Fibroblast of mammary gland (primary cell): ENCODE data around the gene RHBDL1.

Experiments
- DNase-seq: peaks from one replicate; pipeline ENCODE4 v3.0.0-alpha.2; 2010; ENCODE audit warnings: low read depth
- H3K4me3 ChIP-seq: 2 replicates; pipeline ENCODE4 v1.5.1; 2011; ENCODE audit warnings: low read depth, mild to moderate bottlenecking, low read length, moderate library complexity; ENCODE audit not compliant: control insufficient read depth
- TF ChIP-seq, protein P1 (sequence below): conservative IDR thresholded peaks from 2 replicates; pipeline ENCODE4 v1.5.1; 2011; ENCODE audit warnings: low read depth, low read length, inconsistent platforms; ENCODE audit not compliant: control insufficient read depth, insufficient read depth

The RHBDL1 gene

DNA sequence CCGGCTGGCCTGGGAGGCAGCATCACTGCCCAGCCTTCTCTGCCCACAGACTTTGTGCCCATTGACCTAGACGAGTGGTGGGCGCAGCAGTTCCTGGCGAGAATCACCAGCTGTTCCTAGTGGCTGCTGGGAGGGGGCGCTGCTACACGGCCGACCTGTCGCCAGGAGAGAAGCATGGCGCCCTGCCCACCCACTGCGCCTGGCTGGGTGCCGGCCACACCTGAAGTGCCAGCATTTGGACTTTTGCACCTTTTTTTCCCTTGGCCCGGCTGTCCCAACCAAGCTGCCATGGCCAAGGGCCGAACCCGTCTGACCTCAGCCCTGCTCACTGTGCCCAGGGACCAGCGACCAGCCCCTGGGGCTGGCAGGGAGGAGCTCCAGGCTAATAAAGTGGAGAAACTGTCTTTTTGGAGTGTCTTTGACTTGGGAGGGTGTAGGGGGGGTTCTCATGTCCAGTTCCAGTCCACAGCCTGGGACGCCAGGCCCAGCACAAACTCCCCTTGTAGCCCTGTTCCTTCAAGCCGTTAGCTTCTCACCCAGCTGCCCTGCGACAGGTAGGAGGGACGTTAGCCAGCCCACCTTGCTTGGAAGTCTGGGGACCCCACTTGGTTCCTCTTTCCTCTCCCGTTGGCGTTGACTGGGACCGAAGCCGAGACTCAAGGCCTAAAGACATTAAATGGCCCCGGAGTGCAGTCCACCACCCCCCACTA lies 27.2 kb upstream of the RHBDL1 start:
- TF ChIP-seq, protein P1, sequence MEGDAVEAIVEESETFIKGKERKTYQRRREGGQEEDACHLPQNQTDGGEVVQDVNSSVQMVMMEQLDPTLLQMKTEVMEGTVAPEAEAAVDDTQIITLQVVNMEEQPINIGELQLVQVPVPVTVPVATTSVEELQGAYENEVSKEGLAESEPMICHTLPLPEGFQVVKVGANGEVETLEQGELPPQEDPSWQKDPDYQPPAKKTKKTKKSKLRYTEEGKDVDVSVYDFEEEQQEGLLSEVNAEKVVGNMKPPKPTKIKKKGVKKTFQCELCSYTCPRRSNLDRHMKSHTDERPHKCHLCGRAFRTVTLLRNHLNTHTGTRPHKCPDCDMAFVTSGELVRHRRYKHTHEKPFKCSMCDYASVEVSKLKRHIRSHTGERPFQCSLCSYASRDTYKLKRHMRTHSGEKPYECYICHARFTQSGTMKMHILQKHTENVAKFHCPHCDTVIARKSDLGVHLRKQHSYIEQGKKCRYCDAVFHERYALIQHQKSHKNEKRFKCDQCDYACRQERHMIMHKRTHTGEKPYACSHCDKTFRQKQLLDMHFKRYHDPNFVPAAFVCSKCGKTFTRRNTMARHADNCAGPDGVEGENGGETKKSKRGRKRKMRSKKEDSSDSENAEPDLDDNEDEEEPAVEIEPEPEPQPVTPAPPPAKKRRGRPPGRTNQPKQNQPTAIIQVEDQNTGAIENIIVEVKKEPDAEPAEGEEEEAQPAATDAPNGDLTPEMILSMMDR = peak; percentile 29
- H3K4me3 ChIP-seq = peak overlapping the region; percentile 54
- no peak for DNase-seq

DNA sequence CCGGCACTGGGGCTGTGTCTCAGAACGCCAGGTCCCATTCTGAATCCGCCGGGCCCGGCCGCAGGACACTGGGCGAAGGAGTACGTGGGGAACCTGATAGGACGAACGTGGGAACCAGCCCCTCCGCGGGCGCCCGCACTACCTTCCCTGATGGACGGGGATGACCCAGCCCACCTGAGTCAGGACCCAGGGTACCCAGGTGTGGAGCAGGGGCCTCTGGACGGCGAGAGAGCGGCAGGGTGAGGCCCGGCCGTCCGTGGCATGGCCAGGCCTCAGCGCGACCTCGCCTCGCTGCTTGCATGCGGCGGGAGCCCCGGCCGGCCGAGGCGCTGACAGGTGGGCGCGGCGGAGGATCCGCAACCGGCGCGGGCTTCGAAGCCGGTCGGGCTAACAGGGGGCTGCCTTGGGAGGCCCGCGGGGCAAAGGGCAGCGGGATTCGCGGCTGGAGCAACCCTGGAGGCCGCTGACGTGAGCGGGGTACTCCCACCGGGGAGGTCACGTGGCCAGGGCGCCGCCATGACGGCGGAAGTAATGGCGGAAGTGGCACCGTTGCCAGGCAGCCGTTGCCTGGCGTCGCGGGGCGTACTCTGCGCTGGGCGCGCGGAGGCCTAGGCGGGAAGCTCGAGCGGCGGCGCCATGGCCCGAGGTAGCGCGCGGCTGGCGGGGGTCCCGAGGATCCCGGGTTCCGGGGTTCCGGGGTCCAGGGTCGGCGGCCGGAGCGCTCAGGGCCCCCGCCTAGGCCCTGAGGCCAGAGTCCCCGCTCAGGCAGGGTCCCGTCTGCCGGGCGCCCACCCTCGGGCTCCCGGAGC lies 26.5 kb upstream of the RHBDL1 start, which contains the start of gene WDR90:
Gene WDR90 (plus strand): TSS at position 585 of the 809 bp plus-strand sequence. CDS start 52 bp downstream, at position 637.
- peak within 1 kb of the TSS; percentile 54 for H3K4me3 ChIP-seq
- TF ChIP-seq, protein P1 = no peak

DNA sequence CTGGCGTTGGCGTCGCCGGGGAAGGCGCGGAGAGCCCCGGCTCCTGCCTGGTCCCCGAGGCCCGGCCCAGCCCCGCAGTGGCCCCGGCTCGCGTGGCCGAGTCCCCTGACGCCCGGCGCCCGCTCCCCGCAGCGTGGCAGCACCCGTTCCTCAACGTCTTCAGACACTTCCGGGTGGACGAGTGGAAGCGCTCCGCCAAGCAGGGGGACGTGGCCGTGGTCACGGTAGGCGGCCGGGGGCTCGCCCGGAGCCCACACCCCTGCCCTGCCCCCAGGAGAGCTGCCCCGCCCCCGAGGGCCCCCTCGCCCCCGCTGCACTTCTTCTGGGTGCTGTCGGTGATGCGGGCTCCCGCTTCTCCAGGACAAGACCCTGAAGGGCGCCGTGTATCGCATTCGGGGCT lies 25.8 kb upstream of the RHBDL1 start:
- DNase-seq = no peak
- TF ChIP-seq, protein P1 = no peak
- H3K4me3 ChIP-seq = peak overlapping the region; percentile 54

More for the DNA sequence above, 26.5 kb upstream of the RHBDL1 start, which contains the start of gene WDR90:
- peak; percentile 87 for DNase-seq

DNA sequence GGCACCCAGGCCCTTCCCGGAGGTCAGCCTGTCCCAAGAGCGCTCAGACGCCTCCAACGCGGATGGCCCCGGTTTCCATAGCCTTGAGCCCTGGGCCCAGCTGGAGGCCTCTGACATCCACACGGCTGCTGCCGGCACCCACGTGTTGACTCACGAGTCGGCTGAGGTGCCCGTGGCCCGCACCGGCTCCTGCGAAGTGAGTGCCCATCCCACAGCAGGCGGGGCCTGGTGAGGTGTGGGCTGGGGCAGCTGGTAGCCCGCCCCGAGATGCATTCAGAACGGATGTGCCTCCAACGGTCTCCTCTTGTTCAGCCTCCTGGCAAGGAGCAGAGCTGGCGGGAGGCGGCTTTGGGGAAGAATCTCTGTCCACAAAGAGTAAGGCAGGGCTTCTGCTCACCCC lies 23.6 kb upstream of the RHBDL1 start:
- DNase-seq = no peak
- TF ChIP-seq, protein P1 = no peak

DNA sequence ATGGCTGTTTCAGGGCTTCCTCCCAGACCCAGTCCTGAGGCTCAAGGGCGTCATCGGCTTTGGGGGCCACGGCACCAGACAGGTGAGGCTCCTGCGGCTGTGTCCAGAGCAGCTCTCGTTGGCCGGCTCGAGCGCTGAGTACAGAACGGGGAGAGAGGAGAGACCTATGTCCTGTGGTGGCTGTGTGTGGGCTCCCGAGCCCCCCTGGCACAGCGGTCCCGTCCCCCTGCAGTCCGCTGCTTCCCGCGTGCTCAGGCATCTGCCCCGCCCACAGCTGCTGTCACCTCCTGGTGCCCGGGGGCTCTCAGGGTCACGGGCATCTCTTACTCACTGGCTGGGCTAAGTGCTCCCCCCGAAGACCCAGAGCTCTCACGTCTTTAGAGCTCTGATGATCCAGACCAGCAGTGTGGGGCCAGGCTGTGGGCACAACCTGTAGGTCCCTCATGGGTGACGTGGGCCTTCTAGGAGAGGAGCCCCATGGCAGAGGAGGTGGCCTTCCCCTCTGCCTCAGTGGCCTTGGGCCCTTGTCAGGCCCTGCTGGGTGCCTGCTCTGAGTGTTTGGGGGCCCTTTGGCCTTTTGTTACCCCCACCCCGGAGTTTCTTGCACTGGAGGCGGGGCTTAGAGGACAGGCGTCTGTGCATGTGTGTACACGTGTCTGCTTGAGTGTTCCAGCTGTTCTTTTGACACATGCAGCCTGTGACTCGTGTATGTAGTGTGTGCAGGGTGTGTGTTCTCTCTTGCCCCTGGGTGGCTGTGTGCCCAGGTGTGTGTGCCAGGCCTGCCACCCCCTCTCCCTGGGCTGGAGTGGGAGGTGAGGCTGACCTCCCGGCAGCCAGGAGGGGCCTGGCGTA lies 22.8 kb upstream of the RHBDL1 start:
- TF ChIP-seq, protein P1 = no peak
- no peak for DNase-seq
- H3K4me3 ChIP-seq = no peak overlapping the region

More for the DNA sequence above, 23.6 kb upstream of the RHBDL1 start:
- no peak overlapping the region for H3K4me3 ChIP-seq

DNA sequence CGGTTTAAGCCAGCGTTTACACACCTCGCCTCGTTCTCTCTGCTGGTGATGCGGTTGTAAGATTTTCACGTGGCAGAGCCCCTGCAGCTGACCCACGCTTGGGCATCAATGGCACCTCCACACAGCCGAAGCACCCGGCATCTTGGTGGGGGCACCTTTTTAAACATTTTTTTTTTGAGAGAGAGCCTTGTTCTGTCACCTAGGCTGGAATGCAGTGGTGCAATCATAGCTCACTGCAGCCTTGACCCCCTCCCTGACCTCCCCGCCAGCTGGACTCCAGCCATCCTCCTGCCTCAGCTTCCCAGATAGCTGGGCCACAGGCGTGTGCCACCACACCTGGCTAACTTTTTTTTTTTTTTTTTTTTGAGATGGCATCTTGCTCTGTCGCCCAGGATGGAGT lies 21.4 kb upstream of the RHBDL1 start:
- no peak for DNase-seq
- H3K4me3 ChIP-seq = no peak overlapping the region
- TF ChIP-seq, protein P1 = no peak
